HG03045 (cell line): ENCODE results near the gene MAP3K10.
"Not testable (repeated sequence)": the region's sequence is repeated elsewhere in the genome, so short reads cannot be mapped to it uniquely, and the experiment has no call there.

Source experiments
- ATAC-seq: cut with Tn5 transposase; IDR thresholded peaks from one replicate; pipeline ENCODE4 v1.9.1; 2021; ENCODE audit warnings: mild to moderate bottlenecking, moderate library complexity; ENCODE audit not compliant: unreplicated experiment

MAP3K10 gene

GRCh38 chr19:40171293-40171692 lies 19.9 kb upstream of the MAP3K10 start:
- not testable (repeated sequence) for ATAC-seq

DNA sequence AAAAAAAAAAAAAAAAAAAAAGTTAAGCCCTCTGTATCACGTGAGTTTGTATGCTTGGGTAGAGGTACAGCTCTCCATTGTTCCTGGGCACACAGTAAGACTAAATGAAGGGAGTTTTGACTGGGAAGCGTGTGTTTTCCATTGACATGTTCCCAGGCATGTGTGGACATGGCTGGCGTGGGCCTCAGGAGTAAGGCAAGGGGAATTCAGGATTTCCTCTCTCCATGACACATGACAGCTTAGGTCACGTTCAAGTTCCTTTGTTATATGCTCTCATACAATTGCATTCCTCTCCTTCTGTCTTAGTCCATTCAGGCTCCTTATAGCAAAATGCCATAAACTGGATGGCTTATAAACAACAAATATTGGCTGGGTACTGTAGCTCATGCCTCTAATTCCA lies 17.1 kb upstream of the MAP3K10 start:
- ATAC-seq: no peak

GRCh38 chr19:40175820-40176219 lies 15.4 kb upstream of the MAP3K10 start:
- no peak for ATAC-seq

GRCh38 chr19:40177286-40178070 lies 13.7 kb upstream of the MAP3K10 start:
- ATAC-seq: no peak

- no peak for ATAC-seq
These were observed 12.5 kb upstream of the MAP3K10 start for GRCh38 chr19:40178756-40179155.

DNA sequence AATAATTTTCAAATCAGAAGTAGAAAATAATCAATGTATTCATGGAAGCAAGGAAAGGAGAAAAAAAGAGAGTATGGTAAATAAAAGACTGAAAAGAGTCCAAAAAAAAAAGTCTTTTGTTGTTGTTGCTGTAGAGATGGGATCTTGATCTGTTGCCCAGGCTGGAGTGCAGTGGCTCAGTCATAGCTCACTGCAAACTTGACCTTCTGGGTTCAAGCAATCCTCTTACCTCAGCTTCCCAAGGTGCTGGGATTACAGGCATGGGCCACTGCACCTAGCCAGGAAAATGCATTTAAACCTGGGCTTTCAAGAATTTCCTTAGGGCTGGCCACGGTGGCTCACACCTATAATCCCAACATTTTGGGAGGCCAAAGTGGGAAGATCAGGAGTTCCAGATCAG lies 7.0 kb upstream of the MAP3K10 start:
- no peak for ATAC-seq

- ATAC-seq: peak; percentile 11
These were observed 815 bp downstream of the MAP3K10 start for GRCh38 chr19:40191836-40192646.

DNA sequence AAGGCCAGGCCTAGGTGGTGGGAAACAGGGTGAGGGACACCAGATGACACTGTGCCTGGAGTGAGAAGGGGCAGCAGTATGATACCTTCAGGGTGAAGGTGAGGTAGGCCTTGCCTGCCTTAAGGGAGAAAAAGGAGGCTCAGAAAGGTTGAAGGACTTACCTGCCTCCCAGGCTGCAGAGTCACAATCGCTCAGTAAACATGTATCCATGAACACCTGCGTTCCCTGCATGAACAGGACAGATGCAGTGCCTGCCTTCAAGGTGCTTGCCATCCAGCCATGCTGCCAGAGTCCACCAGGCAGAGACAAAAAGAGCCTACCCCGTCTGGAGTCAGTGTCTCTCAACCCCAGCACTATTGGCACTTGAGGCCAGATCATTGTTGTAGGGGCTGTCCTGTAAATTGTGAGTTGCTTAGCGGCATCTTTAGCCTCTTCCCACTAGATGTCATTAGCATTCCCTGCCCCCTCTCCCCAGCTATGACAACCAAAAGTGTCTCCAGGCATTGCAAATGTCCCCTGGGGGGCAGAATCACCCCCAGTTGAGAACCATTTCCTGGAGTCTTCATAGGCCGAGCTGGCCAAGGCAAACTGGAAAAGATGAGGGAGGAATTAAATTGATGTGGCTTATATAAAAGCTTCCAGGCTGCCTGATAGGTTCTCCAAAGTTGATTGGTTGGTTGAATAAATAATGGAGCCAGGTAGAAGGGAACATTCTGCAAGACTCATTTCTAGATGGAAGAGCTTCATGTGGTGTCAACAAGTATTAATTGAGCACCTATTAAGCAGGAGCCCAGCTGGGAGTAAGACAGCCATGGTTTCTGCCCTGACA lies 1.7 kb downstream of the MAP3K10 start:
- ATAC-seq: no peak

GRCh38 chr19:40193587-40193849 lies 2.3 kb downstream of the MAP3K10 start:
- ATAC-seq: no peak

- ATAC-seq: no peak
These were observed 7.2 kb downstream of the MAP3K10 start for GRCh38 chr19:40198272-40198990.

DNA sequence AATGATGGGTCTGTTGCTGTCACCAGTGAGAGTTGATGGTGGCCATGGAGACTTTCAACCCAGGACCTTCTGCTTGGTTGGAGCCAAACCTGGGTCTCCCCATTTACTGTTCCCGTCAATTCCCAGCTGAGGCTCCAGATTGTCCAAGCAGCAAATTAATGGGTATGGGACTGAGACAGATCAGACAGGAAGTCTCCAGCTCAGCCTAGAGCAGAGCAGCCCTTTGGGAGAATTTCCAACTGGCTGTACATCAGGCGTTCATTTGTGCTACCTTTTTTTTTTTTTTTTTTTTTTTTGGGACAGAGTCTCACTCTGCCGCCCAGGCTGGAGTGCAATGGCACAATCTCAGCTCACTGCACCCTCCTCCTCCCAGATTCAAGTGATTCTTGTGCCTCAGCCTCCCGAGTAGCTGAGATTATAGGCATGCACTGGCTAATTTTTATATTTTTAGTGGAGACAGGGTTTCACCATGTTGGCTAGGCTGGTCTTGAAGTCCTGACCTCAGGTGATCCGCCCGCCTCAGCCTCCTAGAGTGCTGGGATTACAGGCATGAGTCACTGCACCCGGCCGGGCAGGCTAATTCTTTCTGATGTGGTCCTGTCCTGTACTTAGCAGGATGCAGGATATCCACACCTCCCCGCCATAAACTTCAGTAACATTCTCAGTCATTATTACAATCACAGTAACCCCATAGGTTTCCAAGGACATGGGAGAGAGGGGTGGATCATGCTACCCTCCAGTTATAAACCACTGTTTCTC lies 9.3 kb downstream of the MAP3K10 start:
- no peak for ATAC-seq

DNA sequence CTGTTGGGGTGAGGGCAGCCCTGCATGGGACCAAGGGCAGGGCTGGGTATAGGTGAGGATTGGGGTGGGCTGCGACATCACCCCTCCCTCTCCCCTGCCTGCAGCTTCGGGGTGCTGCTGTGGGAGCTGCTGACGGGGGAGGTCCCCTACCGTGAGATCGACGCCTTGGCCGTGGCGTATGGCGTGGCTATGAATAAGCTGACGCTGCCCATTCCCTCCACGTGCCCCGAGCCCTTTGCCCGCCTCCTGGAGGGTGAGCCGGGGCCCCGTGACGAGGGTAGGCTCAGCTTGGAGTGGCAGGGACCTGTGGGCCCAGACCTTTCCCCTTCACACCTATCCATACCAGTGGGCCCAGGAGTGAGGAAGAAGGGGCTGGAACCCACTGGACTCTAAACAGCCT lies 13.2 kb downstream of the MAP3K10 start:
- no peak for ATAC-seq

GRCh38 chr19:40205760-40206159 lies 14.5 kb downstream of the MAP3K10 start:
- no peak for ATAC-seq

- ATAC-seq: no peak
These were observed 17.4 kb downstream of the MAP3K10 start for GRCh38 chr19:40208602-40209001.

DNA sequence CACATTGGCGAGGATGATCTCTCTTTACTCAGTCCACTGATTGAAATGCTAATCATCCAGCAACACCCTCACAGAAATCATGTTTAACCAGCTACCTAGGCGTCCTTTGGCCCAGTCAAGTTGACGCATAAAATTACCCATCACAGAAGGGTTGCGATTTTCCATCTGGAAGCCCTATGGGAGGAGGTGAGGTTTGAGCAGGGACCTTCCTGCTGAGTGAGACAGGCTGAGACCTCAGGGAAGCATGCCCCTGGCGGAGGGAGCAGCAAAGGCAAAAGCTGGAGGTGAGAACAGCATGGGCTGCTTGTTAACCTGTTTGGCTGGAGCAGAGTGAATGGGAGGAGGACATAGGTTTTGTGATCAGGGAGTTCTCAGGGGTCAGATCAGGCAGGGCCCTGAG lies 19.7 kb downstream of the MAP3K10 start:
- no peak for ATAC-seq

DNA sequence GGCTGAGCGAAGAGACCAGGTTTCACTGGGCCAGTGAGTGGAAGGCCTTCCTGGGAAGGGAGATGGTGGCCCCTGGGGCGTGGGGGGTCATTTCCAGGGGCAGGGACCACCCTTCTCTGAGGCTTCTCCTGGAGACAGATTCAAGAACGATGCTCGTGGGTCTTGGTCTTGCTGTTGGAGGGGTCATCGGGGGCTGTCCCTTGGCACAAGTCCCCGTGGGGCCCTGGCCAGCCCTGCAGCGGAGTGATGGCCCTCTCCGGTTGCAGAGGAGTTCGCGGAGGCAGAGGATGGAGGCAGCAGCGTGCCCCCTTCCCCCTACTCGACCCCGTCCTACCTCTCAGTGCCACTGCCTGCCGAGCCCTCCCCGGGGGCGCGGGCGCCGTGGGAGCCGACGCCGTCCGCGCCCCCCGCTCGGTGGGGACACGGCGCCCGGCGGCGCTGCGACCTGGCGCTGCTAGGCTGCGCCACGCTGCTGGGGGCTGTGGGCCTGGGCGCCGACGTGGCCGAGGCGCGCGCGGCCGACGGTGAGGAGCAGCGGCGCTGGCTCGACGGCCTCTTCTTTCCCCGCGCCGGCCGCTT lies 22.1 kb downstream of the MAP3K10 start:
- no peak for ATAC-seq

- ATAC-seq: no peak
These were observed 22.8 kb downstream of the MAP3K10 start for GRCh38 chr19:40213882-40214570.

- ATAC-seq: no peak
These were observed 23.7 kb downstream of the MAP3K10 start for GRCh38 chr19:40214936-40215335.

- ATAC-seq: no peak
These were observed 25.0 kb downstream of the MAP3K10 start for GRCh38 chr19:40216013-40216776.
